SK-N-MC (cell line): ENCODE measurements around the gene SLC26A11.

Experiments used
- EZH2 ChIP-seq: fragments of 200-600 bp; sonication (generic); IDR thresholded peaks from one replicate; pipeline ENCODE4 v1.6.1; 2017; ENCODE audit warnings: antibody characterized with exemption
- POLR2AphosphoS5 ChIP-seq: IDR thresholded peaks from 2 replicates; pipeline ENCODE4 v1.6.1; 2012; ENCODE audit warnings: mild to moderate bottlenecking, low read depth, low read length, borderline replicate concordance

GRCh38 chr17:80204626-80205468 lies 15.4 kb upstream of the SLC26A11 start:
- TF ChIP-seq POLR2AphosphoS5 (no peak), EZH2 (no peak)
